HG02981 (cell line): ENCODE measurements around the gene NIN.
A peak's percentile ranks its signal among the peaks of the same experiment; 100 is the strongest.
"Not testable (repeated sequence)": the region's sequence is repeated elsewhere in the genome, so short reads cannot be mapped to it uniquely, and the experiment has no call there.

Experiments used
- ATAC-seq: cut with Tn5 transposase; IDR thresholded peaks from one replicate; pipeline ENCODE4 v1.9.1; 2021; ENCODE audit warnings: mild to moderate bottlenecking, moderate library complexity; ENCODE audit not compliant: unreplicated experiment

Gene NIN

DNA sequence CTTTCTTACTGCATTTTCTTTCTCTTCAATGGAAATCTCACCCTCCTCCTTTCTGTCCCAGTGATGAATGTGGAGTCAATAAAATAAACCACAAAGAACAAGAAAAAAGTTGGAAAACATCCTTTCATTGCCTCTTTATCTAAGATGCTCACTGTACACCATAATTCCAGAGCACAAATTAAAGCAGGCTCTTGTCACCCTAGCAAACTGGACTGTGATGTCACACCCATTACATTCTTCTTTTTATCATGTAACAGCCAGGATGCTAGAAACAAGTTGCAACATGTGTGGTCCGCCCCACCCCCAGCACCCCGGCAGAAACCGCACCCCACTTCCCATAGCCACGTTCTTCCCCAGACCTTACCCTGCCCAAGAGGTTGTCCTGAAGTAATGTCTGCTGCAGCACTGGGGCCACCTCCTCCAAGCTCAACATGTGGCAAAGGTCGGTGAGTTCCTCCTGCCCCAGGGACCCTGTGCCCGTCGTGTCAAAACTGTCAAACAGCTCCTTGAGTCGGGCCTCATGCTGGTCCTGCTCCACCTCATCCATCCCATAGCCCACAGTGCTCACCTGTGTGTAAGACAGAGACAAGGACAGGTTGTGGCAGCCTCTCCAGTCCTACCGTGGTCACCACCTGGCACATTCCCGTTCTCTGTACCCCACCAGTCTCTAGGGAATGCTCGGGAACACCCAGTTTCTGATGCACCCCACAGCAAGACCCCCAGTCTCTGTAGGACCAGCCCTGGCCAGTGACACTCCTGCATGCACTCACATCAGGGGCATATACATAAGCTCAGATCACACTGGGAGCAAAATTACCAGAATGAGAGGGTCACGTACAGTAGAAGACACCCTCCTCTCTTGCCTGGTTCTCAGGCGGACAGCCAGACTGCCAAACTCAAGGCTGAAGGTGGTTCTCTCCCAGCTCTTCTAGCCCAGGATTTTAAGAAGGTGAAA lies 9.2 kb downstream of the NIN start:
- no peak for ATAC-seq

GRCh38 chr14:50820786-50821509 lies 10.0 kb downstream of the NIN start:
- ATAC-seq: no peak

- not testable (repeated sequence) for ATAC-seq
Measured at GRCh38 chr14:50819303-50819702, 11.7 kb downstream of the NIN start.

DNA sequence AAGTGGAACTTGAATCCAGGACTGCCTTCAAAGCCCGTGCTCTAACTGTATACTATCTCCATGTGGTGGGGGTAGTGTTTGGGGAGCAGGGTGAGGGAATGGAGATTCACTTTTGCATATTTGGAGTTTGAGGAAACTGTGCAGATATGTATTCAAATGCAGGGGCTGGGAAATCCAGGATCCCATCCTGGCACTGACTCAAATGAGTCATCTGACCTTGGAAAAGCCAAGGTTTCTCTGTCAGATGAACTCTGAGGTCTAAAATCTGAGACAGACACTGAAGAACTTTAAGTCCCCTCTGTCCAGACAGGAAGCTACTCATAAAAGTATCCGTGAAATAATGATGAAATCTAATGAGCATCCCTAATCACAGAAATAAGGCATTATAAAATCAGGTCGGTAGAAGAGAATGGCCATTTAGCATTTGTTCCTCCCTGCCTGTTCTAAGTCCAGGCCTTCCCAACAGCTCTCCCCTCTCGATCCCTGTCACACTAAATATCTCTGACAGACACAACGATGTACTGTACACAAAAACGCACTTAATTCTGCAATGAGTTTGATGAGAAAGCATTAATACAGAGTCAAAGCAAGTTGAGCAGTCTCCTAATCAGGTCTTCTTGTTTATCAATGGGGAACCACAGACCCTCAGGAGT lies 14.4 kb downstream of the NIN start:
- ATAC-seq: no peak

DNA sequence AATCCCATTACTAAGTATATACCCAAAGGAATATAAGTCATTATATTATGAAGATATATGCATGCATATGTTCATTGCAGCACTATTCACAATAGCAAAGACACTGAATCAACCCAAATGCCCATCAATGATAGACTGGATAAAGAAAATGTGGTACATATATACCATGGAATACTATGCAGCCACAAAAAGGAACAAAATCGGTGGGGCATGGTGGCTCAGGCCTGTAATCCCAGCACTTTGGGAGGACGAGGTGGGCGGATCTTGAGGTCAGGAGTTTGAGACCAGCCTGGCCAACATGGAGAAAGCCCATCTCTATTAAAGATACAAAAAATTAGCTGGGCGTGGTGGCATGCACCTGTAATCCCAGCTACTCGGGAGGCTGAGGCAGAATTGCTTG lies 15.4 kb downstream of the NIN start:
- ATAC-seq: not testable (repeated sequence)

GRCh38 chr14:50815058-50815457 lies 15.9 kb downstream of the NIN start:
- not testable (repeated sequence) for ATAC-seq

DNA sequence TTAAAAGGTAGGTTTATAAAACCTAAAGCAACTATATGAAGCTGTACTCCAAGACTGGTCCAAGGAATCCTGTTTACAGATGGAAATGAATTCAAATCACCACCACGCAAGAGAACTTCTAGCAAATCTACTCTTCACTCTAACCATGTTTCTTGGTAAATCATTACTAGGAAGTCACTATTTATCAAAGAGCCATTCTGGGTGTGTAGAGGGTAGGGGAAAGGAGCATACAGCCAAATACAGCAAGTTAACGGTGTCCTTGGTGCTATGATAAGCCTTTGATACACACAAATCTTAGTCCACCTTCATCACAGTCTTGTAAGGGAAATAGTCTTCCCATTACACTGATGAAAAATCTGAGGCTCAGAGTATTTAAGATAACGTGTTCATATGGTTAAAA lies 16.8 kb downstream of the NIN start:
- ATAC-seq: no peak

DNA sequence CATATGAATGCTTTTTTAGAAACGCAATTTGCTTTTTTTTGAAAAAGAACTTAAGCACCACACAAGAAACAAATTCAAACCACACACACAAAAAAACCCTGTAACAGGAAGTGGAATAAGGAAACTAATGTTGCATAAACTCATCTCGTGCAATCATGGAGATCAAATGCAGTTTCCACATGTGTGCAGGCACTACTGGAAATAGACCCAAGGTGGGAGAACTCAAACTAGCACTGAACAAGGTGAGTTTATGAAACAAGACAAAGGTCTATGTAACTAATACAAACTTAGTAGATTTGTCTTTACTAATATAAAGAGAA lies 17.5 kb downstream of the NIN start:
- peak; percentile 54 for ATAC-seq

- ATAC-seq: no peak
Measured at GRCh38 chr14:50812856-50813543, 18.0 kb downstream of the NIN start.

DNA sequence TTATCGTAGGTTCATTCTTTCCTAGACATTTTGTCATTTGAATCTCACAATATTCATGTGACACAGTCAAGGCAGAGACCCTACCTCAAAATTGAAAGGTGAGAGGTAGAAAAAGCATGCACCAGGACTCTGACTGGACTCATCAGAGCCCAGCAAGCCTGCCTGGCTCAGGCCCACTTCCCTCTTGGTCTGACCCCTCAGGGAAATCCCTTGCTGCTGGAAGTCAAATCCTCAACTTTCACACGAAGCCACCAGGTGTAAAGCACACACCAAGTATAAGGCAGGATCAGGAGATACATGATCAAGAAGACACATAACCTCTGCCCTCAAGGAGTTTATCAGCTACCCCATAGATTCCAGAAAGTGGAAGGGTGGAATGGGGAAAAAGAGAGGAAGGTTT lies 18.8 kb downstream of the NIN start:
- ATAC-seq: no peak

GRCh38 chr14:50808053-50808452 lies 22.9 kb downstream of the NIN start:
- ATAC-seq: no peak

DNA sequence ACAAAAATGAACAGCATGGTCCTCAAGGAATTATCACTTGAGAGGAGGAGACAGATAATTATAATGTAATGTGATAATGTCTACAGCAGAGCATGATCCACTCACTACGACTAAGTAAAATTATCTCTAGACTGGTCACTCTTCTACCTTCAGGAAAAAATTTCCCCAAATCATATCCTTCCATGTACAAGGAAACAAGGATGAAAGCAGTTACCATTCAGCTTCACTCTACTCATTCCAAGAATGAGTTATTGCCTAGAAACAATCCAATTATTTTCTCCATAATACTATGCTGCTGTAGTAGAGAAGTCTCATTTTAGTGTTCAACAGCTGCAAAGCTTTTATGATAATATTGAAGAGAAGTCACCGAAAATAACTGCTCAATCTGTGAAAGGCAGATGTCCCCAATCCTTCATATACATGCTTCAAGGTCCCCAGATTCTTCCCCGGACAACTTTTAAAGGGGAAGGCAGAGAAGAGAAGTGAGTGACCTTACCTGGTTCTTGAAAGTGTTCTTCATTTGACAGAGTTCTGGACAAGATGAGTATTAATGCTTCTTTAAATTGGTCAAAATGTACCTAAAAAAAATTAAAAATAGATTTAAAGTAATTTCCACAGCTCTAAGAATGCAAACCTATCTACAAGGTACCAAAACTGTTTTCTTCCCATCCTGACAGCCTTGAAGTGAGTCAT lies 24.6 kb downstream of the NIN start:
- no peak for ATAC-seq

DNA sequence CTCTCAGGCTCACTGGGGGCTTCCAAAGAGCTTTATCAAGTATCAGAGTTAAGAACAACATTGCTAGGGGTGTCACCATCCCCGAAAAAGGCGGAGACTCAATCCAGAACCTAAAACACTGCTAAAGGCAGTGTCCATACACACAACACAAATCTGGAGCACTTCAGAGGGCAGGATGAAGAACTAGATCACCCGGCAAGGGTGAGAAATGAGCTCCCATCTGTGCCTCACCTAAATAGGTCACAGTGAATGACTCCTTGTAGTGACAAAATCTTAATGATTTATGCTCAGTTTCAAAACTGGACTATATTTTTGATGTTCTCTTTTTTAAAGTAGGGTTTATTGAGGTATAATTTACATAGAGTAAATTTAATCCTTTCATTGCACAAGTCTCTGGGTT lies 25.6 kb downstream of the NIN start:
- ATAC-seq: no peak

DNA sequence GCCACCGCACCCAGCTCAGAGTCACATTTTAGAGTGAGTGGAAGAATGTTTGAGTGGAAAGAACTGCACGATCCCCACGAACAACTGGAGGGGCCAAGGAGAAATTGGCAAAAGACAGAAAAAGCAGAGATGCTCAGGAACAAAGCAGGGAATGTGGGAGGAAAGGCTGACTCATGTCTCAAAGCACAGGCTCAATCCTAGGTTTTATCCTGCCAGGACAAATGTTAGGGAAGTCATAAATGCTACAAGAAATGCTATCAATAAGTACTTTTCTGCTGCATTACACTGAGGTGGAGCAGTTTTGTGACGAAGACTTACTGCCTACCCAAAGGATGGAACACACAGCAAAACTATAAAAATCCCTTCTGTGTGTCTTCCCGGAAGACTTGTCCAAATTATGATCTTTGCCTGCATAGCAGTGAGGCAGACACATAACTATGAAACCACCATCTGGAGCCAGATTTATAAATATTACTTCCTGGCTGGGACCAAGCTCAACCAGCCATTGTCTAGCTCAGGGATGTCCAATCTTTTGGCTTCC lies 26.7 kb downstream of the NIN start:
- no peak for ATAC-seq

GRCh38 chr14:50801706-50802105 lies 29.3 kb downstream of the NIN start:
- ATAC-seq: no peak

DNA sequence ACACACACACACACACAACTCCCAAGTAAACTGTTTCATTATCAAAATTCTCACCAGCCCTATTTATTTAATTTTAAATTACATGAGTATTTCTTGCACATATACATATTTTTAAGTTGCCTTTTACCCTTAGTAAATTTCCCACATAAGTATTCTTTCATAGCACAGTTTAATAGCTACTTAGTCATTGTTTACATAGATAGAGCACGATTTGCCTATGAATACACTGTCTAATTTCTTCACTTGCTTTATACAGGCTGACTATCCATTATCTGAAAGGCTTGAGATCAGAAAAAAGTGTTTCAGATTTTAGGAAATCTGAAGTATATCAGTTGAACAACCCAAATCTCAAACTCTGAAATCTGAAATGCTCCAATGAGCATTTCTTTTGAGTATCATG lies 30.9 kb downstream of the NIN start:
- ATAC-seq: no peak

GRCh38 chr14:50798048-50798421 lies 32.9 kb downstream of the NIN start:
- peak; percentile 66 for ATAC-seq

DNA sequence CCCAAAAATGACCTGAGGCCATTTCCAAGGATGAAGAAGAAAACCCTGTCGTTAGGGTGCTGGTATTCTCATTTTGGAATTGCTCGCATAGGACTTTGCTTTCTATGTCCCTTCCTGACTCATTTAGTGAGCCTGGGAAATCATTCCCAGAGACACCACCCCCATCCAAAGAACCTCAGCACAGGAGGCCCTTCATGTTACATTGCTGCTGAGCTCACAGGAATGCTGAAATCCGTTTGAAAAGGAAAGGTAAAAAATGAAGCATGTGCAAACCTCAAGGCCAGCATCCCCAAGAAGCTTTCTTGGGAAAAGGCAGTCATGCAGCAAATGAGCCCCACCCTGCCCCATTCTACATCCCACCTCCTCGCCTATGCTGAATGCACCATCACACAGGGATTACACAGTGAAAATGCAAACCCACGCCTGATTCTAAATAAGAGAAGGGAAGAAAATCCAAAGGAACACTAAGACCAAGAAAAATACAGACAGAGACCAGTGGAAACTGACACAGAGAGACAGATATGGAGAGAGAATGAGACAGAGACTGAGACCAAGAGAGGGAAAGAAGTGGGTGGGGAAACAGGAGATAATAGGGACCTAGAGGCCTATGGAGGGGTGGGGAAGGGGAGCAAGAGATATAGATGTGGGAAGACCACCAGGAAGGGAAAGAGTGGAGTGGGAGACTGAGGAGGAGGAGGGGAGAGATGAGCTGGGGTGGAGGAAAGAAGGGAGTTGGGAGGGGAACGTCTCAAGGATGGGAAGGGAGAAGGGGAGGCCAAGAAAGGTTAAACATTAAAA lies 33.5 kb downstream of the NIN start:
- no peak for ATAC-seq

DNA sequence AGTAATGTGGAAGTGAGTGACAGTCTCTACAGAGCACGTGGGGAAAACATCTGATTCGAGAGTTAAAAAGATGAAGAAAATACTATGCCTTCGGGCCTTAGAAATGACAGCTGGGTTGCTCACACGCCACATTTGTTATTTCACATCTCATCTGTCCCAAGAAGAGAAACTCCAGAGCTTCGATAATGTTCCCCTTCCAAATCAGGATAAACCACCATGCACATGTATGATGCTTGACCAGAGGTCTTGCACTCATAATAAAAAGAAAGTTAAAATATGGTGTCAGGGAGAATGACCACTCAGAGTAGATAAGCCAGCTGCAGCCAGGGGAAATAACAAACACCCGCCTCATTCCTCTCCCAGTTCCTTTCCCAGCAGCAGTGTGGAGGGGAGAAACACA lies 34.6 kb downstream of the NIN start:
- ATAC-seq: no peak

DNA sequence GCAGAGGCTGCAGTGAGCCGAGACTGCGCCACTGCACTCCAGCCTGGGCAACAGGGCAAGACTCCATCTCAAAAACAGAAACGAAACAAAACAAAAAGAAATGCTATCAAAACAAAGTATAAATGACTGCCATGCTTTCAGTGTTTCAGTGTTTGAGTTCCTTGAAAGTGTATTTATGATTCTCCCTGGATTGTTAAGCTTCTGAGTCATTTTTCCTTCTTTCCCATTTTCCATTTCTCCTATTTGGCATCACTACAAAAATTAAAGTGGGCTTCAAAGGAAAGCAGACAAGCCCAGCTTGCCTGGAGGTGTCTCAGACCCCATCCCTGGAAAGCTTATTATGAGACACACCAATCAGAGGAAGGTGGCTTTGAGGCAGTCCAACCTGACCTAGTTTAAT lies 35.1 kb downstream of the NIN start:
- no peak for ATAC-seq
